ENCODE results near the gene MYOM3.

- TF ChIP-seq EZH2 (optimal IDR thresholded peaks at IDR 0.05; ENCODE audit: low read depth, low read length) (no peak), EZH2phosphoT487 (IDR thresholded peaks at IDR 0.05; ENCODE audit: low read length) (no peak)
- TF ChIP-seq, protein P1, sequence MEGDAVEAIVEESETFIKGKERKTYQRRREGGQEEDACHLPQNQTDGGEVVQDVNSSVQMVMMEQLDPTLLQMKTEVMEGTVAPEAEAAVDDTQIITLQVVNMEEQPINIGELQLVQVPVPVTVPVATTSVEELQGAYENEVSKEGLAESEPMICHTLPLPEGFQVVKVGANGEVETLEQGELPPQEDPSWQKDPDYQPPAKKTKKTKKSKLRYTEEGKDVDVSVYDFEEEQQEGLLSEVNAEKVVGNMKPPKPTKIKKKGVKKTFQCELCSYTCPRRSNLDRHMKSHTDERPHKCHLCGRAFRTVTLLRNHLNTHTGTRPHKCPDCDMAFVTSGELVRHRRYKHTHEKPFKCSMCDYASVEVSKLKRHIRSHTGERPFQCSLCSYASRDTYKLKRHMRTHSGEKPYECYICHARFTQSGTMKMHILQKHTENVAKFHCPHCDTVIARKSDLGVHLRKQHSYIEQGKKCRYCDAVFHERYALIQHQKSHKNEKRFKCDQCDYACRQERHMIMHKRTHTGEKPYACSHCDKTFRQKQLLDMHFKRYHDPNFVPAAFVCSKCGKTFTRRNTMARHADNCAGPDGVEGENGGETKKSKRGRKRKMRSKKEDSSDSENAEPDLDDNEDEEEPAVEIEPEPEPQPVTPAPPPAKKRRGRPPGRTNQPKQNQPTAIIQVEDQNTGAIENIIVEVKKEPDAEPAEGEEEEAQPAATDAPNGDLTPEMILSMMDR (IDR thresholded peaks at IDR 0.05; ENCODE audit: low read length), result no peak
Observed at GRCh38 chr1:24109686-24110475, 2.1 kb downstream of the MYOM3 start.
